ENCODE data around the gene OR5B21. TPM values are rescaled to one million over a fixed set of nuclear protein-coding genes. Genes with fewer than 3 reads are reported as not detected.

OR5B21 gene
- polyA plus RNA-seq, 3 donors: not detected

GRCh38 chr11:58494101-58494500 lies 13.8 kb downstream of the OR5B21 start:
- DNase-seq (ENCODE audit: low read depth in 3 of 3, low spot score in 2 of 3): no peak

- DNase-seq (ENCODE audit: low read depth in 3 of 3, low spot score in 2 of 3): no peak
Measured at GRCh38 chr11:58493676-58494075, 14.2 kb downstream of the OR5B21 start.

GRCh38 chr11:58490827-58491226 lies 17.1 kb downstream of the OR5B21 start:
- DNase-seq (ENCODE audit: low read depth in 3 of 3, low spot score in 2 of 3): no peak

- DNase-seq (ENCODE audit: low read depth in 3 of 3, low spot score in 2 of 3): no peak
Measured at GRCh38 chr11:58487170-58487569, 20.7 kb downstream of the OR5B21 start.

GRCh38 chr11:58485961-58486360 lies 21.9 kb downstream of the OR5B21 start:
- no peak for DNase-seq (ENCODE audit: low read depth in 3 of 3, low spot score in 2 of 3)

GRCh38 chr11:58471892-58472291 lies 36.0 kb downstream of the OR5B21 start:
- no peak for DNase-seq (ENCODE audit: low read depth in 3 of 3, low spot score in 2 of 3)

- no peak for DNase-seq (ENCODE audit: low read depth in 3 of 3, low spot score in 2 of 3)
Measured at GRCh38 chr11:58466293-58466692, 41.6 kb downstream of the OR5B21 start.

GRCh38 chr11:58465690-58466089 lies 42.2 kb downstream of the OR5B21 start:
- DNase-seq (ENCODE audit: low read depth in 3 of 3, low spot score in 2 of 3): no peak

Other genes starting within 250 kb of the OR5B21 start
- not detected for gene OR10W1, start 239.8 kb downstream of the OR5B21 start, polyA plus RNA-seq (ENCODE audit: insufficient read length in 3 of 3)
- gene OR5B17, start 149.0 kb downstream of the OR5B21 start, polyA plus RNA-seq (ENCODE audit: insufficient read length in 3 of 3): not detected
- not detected for gene OR5B3, start 101.2 kb downstream of the OR5B21 start, polyA plus RNA-seq (ENCODE audit: insufficient read length in 3 of 3)
- gene OR5B2, start 80.0 kb downstream of the OR5B21 start, polyA plus RNA-seq (ENCODE audit: insufficient read length in 3 of 3): not detected
- gene OR5B12, start 65.9 kb downstream of the OR5B21 start, polyA plus RNA-seq (ENCODE audit: insufficient read length in 3 of 3): not detected
- gene LPXN, start 67.8 kb upstream of the OR5B21 start, polyA plus RNA-seq (ENCODE audit: insufficient read length in 3 of 3): 1 to 10 TPM; 7.6 to 8.5 (median 8.4) TPM
- 10 to 100 TPM; 64.1 to 69.4 (median 64.7) TPM for gene ZFP91, start 71.0 kb upstream of the OR5B21 start, polyA plus RNA-seq (ENCODE audit: insufficient read length in 3 of 3)
- 1 to 10 TPM; 1.0 to 1.3 (median 1.2) TPM for gene CNTF, start 114.6 kb upstream of the OR5B21 start, polyA plus RNA-seq (ENCODE audit: insufficient read length in 3 of 3)
- gene GLYAT, start 223.8 kb upstream of the OR5B21 start, polyA plus RNA-seq (ENCODE audit: insufficient read length in 3 of 3): 100 to 1,000 TPM; 142 to 200 (median 185) TPM